Effector memory CD4-positive, alpha-beta T cell (primary cell): ENCODE data around the gene DRD1.

ENCODE experiments used
- DNase-seq, 3 donors: peaks; one replicate each; pipeline ENCODE4 v3.0.0-alpha.2; 2020
- H3K27ac ChIP-seq: 2 replicates; pipeline ENCODE4 v1.7.0; 2013; ENCODE audit warnings: mild to moderate bottlenecking, low read length, moderate library complexity; ENCODE audit not compliant: insufficient read depth, poor library complexity, severe bottlenecking
- H3K27me3 ChIP-seq: replicated peaks from 2 replicates; pipeline ENCODE4 v1.7.0; 2013; ENCODE audit warnings: mild to moderate bottlenecking, low read length; ENCODE audit not compliant: insufficient read depth, control insufficient read depth, poor library complexity, severe bottlenecking
- H3K36me3 ChIP-seq: 2 replicates; pipeline ENCODE4 v1.7.0; 2013; ENCODE audit warnings: mild to moderate bottlenecking, low read length, moderate library complexity; ENCODE audit not compliant: control insufficient read depth, insufficient read depth
- H3K4me1 ChIP-seq: 2 replicates; pipeline ENCODE4 v1.7.0; 2013; ENCODE audit warnings: low read length, mild to moderate bottlenecking; ENCODE audit not compliant: control insufficient read depth, insufficient read depth, poor library complexity, severe bottlenecking
- H3K4me3 ChIP-seq: 2 replicates; pipeline ENCODE4 v1.7.0; 2013; ENCODE audit warnings: low read length, low read depth, mild to moderate bottlenecking; ENCODE audit not compliant: insufficient read depth, poor library complexity, severe bottlenecking
- H3K9me3 ChIP-seq: 2 replicates; pipeline ENCODE4 v1.7.0; 2013; ENCODE audit warnings: mild to moderate bottlenecking, low read length, moderate library complexity; ENCODE audit not compliant: control insufficient read depth
- total RNA-seq, 3 donors: gene quantifications; one replicate each; lab custom pipeline; 2026; lab: John Stamatoyannopoulos, UW

Gene DRD1
- total RNA-seq, result 0 reads per million in 3 donors

DNA sequence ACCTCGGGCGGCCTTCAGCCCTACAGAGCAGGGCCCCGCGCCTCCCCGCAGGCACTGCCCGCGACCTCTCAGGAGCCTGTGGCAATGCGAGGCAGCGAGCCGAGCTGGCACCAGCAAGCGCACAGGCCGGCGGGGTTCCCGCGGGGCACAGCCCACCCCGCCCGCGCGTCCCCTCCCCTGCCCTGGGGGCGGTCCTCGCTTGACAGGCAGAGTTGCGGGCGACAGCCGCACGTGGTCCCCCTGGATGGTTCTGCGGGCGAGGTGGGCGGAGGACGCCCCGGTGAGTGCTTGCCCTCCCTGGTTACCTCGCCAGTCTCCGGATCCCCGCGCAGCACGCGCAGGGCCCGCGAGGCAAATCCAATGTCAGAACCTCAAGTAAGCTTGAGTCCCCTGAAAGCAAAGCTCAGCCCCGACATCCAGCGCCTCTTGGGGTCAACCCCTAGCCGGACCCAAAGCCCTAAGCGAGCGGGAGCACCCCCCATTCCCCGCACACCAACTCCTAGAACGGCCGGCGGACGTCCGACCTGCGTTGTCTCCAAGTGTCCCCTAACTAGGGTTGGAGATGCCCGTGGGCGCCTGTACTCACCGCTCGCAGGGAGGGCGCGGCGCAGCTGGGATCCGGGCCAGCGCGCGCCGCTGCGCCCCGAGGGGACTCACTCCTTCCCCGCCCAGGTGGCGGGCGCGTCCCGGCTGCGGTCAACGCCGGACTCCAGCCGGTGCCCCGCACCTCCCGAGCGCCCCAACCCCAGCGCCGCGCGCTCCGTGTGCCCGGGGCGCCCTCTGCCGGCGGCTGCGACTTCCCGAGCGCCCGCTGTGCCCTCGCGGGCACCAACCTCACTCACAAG is at the start of gene DRD1:
DRD1 (minus strand) TSS at position 123 of the 845 bp plus-strand sequence. CDS start 1,083 bp downstream, outside the sequence.
- no peaks in the 10 kb centered on the region for H3K36me3 ChIP-seq
- H3K27ac ChIP-seq, result no peak within 1 kb of the TSS
- peaks cover 32% of the 10 kb centered on the region for H3K27me3 ChIP-seq
- H3K9me3 ChIP-seq, result no peaks in the 10 kb centered on the region
- peak within 1 kb of the TSS; percentile 42 for H3K4me3 ChIP-seq
- no peak for DNase-seq
- H3K4me1 ChIP-seq, result peaks cover 14% of the 10 kb centered on the region

DNA sequence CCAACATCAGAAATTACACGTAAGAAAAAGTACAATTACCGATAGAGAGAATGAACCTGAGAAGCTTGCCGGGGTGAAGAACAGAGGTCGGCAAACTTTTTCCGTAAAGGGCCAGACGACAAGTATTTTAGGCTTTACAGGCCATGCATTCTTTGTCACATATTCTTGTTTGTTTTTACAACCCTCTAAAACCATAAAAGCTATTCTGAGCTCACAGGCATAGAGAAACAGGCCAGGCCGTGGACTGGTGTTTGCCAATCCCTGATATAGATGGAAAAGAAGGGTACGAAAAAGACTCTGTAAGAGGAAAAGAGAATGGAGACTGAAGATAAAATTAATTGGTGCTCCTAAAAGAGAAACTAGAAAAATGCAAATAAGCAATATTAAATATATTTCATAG is 49.7 kb upstream of the DRD1 start:
- Histone ChIP-seq H3K27ac (no peak overlapping the region), H3K9me3 (no peaks in the 10 kb centered on the region), H3K27me3 (no peaks in the 10 kb centered on the region), H3K36me3 (peaks cover 40% of the 10 kb centered on the region), H3K4me3 (no peak overlapping the region), H3K4me1 (peaks cover 7% of the 10 kb centered on the region)
- DNase-seq, result no peak

DNA sequence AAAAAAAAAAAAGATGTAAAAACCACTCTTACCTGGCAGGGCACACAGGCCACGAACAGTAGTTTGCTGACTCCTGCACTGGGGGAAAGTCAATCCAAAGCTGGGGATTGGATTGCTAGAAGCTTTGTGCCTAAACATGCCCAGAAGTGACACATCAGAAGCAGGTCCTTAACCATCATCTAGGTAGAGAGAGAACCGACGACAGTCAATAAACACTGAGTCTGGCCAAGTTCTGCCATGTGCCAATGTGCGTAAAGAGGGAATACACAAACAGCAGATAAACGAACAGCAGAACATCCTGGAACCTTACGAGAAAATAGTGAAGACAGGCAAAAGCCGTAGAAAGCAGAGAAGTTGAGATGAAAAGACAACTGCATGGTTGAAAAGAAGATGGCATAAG is 49.3 kb upstream of the DRD1 start:
- peaks cover 39% of the 10 kb centered on the region for H3K36me3 ChIP-seq
- H3K4me1 ChIP-seq, result peaks cover 7% of the 10 kb centered on the region
- H3K27ac ChIP-seq, result no peak overlapping the region
- no peak overlapping the region for H3K4me3 ChIP-seq
- no peaks in the 10 kb centered on the region for H3K9me3 ChIP-seq
- no peaks in the 10 kb centered on the region for H3K27me3 ChIP-seq
- no peak for DNase-seq

DNA sequence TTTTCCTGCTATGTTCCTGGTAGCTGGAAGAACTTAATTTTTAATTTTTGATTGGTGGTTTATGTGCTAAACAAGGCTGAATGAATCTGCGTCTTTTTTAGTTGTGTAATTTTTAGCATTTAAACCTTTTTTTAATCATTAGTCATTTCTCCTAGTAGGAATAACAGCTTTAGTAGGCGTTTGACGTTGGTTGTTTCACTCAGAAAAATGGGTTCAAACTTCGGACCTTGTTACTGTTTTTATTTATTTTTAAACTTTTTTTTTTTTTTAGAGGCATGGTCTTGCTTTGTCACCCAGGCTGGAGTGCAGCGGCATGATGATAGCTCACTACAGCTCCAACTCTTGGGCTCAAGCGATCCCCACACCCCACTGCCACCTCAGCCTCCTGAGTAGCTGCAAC is 47.2 kb upstream of the DRD1 start:
- Histone ChIP-seq H3K4me1 (peaks cover 7% of the 10 kb centered on the region), H3K4me3 (no peak overlapping the region), H3K9me3 (no peaks in the 10 kb centered on the region), H3K36me3 (peaks cover 34% of the 10 kb centered on the region), H3K27me3 (no peaks in the 10 kb centered on the region), H3K27ac (no peak overlapping the region)
- DNase-seq, result no peak

DNA sequence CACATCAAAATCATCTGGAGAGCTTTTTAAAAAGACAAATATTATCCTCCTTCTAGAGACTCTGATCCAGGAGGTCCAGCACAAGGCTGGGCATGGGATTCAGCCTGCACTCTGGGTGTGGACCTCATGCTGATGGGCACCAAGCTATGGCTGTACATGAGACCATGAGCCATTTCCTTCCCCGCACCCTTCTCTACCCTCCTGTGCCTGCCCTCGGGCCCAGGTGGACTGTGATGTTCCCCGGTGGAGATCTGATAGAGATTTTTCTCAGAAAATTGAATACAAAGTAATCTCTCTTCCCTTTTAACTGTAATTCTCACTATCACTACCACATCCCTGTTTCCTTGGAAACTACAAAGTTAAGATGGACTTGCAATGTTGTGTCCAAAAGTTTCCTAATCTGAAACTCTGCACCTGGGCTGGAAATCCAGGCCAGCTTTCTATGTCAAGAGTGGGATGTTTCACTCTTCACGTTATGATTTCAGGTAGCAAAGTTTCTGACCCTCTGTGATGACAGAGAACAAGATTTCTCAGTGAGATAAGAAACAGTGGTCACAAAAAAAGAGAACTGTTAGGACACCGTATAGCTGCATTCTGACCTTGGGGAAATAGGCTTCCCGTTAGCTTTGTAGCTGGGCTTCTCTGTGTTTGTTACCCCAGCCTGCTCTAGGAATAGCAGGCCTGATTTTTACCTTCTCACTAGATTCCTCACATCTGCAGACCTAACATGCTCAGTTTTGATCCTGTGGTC is 45.9 kb upstream of the DRD1 start:
- peaks cover 34% of the 10 kb centered on the region for H3K36me3 ChIP-seq
- no peak overlapping the region for H3K27ac ChIP-seq
- H3K4me1 ChIP-seq, result peaks cover 7% of the 10 kb centered on the region
- no peaks in the 10 kb centered on the region for H3K27me3 ChIP-seq
- no peak for DNase-seq
- H3K9me3 ChIP-seq, result no peaks in the 10 kb centered on the region
- no peak overlapping the region for H3K4me3 ChIP-seq

DNA sequence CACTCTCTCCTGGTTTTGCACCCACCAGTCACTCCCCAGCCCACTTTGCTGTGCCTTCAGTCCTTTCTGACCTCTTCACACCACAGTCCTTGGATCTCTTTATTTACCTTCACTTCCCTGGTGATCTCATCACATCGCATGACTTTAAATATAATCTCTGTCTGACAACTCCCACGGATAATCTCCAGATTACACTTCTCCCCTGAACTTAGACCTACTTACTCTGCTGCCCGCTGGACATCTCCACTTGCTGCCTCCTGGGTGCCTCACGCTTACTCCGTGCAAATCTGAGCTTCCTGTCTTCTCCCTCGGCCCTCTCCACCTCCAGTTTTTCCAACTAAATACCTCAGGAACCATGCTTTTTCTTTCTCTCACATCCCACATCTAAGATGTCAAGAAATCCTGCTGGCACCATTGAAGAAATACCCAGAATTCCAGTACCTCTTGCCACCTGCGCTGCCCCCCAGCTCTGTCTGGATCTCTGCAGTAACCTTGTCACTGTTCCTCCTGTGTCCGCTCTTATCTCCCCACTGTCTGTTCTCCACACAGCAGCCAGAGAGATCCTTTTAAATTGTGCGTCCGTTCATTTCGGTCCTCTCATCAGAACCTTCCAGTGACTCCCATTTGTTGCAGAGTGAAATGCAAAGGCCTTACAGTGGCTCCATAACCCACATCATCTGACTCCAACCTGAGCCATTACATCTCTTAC is 43.7 kb upstream of the DRD1 start:
- H3K4me3 ChIP-seq, result no peak overlapping the region
- H3K4me1 ChIP-seq, result peaks cover 16% of the 10 kb centered on the region
- no peaks in the 10 kb centered on the region for H3K9me3 ChIP-seq
- DNase-seq, result no peak
- H3K36me3 ChIP-seq, result peaks cover 19% of the 10 kb centered on the region
- H3K27me3 ChIP-seq, result no peaks in the 10 kb centered on the region
- H3K27ac ChIP-seq, result no peak overlapping the region

DNA sequence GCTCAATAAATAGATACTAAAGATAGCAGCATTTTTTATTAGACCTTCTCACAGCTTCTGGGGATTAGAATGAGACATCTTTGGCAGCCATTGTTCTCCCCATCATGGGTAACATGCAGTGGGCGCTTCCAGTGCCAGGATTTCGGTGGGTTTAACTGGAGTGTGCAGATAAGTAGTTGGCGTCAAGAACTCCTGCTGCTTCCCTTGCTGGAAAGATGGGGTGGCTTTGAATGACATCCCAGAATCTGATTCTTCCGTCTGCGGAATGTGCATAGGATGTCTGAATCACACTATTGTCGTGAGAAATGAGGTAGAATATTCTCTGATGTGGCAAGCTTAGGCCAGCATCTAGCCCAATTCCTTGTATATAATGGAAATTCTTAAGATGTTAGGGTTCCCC is 41.6 kb upstream of the DRD1 start:
- DNase-seq, result no peak
- Histone ChIP-seq H3K9me3 (no peaks in the 10 kb centered on the region), H3K36me3 (peaks cover 5% of the 10 kb centered on the region), H3K27ac (no peak overlapping the region), H3K4me3 (no peak overlapping the region), H3K4me1 (peaks cover 21% of the 10 kb centered on the region), H3K27me3 (no peaks in the 10 kb centered on the region)

DNA sequence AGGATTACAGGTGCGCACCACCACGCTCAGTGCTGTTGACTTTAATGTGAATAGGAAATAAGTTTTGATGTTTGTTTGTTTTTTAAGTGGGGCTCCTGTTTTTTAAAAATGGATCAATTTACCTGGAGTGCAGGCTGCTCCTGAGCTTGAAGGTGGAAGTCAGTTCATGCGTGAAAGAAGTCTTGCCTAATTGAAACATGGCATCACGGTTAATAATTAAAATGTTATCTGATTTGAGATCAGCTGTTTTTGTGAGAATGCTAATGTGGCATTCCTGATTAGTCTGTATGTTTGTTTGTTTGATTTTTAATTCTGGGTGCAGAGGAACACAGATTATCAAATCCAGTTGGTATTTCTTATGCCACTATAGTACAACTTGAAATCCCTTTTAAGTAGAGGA is 40.8 kb upstream of the DRD1 start:
- H3K36me3 ChIP-seq, result peaks cover 5% of the 10 kb centered on the region
- DNase-seq, result no peak
- no peaks in the 10 kb centered on the region for H3K9me3 ChIP-seq
- H3K27me3 ChIP-seq, result no peaks in the 10 kb centered on the region
- no peak overlapping the region for H3K27ac ChIP-seq
- H3K4me3 ChIP-seq, result no peak overlapping the region
- H3K4me1 ChIP-seq, result peaks cover 21% of the 10 kb centered on the region

DNA sequence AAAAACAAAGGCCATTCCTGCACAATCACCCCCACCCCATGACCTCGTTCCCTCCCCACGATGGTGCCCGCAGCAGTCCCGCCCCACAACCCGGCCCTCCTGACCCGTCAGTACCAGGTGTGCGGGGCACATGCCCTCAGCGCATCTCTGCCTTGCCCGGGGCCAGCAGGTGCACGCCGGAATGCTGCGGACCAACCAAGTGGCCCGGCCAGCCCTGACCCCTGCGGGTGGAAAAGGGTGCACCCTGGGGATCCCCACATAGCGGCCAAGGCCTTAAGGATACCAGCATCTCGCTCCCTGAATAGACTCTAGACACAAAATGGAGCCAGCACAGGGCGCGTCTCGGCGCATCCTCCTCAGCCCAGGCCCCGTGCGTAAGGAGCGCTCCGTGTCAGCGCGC is 40.3 kb upstream of the DRD1 start:
- H3K27me3 ChIP-seq, result no peaks in the 10 kb centered on the region
- peaks cover 18% of the 10 kb centered on the region for H3K4me1 ChIP-seq
- peaks cover 5% of the 10 kb centered on the region for H3K36me3 ChIP-seq
- DNase-seq, result no peak
- H3K27ac ChIP-seq, result no peak overlapping the region
- no peaks in the 10 kb centered on the region for H3K9me3 ChIP-seq
- H3K4me3 ChIP-seq, result no peak overlapping the region
